GM21717 (cell line): Measurements from ENCODE around the gene LPAR1.

ENCODE experiments used
- ATAC-seq: cut with Tn5 transposase; IDR thresholded peaks from one replicate; pipeline ENCODE4 v1.9.1; 2021; ENCODE audit warnings: mild to moderate bottlenecking, moderate library complexity; ENCODE audit not compliant: unreplicated experiment

The LPAR1 gene

DNA sequence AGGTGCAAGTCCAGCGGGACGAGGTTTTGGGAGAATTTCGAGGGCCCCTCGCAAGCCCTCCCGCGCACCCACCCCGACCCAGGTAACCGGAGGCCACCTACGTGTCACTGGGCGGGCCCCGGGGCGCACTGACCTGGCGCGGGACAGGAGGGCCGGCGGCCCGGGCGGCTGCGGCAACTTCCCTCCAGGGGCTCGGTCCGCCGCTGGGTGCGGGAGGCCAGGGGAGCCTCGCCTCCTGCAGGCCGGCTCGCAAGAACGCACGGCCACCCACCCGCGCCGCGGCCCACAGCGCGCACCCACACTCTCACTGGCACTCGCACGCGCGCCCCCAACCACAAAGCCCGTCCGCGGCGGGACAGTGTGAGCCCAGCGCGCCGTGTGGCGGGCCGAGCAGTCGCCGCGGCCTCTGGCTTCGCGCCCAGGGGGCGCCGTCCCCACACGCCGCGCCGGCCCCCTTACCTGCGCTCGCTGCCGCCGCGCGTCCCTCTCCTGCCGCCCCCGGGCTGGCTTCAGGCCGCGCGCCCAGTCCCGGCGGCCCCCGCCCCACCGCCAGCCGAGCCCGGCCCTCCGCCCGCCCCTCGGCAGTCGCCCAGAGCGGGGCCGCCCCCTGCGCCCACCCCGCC is 451 bp downstream of the LPAR1 start:
- no peak for ATAC-seq

DNA sequence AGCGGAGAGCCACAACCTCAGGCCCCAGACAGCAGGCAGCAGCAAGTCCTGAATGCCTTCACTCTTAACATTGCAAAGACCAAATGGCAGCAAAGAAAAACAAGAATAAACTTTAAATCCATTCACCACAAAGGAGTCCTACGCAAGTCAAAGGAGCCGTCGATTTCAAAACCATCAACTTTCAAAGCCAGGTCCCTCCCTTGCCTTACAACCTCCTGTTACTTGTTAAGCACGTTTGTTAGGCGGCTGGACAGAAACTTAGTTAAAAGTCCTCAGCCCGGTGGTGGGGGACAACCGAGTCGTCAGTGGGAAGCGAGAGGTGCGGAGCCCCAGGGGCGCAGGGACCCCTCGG is 938 bp downstream of the LPAR1 start:
- ATAC-seq = no peak

DNA sequence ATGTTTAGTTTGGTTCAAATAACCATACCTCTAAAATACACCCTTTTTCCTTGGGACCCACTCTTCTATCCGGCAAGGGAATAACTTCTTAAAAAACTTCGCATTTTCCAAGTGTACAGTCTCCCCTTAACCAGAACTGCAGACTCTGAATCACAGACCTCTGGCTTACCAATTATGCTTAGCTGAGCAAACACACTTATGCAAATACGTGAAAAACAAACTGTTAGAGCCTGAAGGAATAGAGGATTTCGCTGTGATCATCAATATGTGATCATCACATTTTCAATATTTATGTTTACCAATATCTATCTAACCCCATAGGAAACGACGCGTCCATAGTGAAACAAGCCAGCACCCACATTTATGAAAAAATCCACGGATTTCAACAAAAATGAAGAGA is 1.3 kb downstream of the LPAR1 start:
- ATAC-seq = no peak

DNA sequence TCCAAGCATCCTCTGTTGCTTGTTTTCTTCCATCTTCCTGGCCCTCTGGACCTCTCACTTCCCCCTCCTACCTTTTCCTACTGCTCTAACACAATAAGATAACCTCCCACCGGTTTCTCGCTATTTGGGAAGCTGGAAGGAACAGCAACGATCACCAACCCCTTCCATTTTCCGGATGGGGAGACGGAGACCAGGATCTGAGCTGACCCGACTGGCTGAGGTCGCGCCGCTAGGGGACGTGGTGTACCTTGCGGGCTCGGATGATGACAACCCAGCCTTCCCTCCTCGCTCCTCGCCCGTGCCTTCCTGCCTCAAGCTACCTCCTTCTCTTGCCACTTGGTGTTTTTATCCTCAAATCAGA is 1.9 kb downstream of the LPAR1 start:
- no peak for ATAC-seq

DNA sequence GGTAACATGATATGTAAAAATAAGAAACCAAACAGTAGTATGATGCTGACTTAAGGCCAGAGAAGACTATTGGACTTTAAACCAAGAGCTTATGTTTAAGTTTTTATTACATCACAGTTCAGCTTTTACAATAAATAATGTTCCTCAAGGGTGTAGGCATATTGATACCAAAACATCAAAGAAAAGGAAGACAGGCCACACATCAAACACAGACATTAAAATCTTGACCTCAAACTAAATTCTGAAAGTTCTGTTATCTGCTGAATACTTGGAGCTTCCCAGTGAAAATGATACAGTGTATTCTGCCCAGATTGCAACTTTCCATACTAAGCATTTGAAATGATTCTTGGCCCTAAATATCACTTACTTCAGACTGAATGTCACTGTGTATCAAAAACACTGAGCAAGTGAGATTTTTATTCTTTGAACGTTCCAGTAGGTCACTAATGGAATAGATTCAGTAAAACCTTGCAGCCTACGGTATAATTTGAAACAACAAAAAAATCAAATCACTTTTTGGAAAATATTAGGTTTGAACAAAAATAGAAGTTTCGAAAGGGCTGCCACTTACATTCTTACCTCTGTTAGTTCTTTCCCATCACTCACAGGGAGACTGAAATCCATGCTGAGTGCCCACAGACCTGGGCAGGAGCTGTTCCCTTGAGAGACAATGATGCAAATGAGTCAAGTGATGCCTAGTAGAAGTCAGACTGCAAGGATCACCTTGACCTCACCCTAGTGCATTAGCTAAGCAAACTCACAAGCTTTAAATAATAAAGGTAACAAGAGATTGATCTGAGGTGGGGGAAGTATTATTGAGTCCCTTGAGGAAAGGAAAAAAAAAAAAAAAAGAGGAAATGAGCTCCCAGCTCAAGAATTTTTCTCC is 2.5 kb downstream of the LPAR1 start:
- no peak for ATAC-seq

DNA sequence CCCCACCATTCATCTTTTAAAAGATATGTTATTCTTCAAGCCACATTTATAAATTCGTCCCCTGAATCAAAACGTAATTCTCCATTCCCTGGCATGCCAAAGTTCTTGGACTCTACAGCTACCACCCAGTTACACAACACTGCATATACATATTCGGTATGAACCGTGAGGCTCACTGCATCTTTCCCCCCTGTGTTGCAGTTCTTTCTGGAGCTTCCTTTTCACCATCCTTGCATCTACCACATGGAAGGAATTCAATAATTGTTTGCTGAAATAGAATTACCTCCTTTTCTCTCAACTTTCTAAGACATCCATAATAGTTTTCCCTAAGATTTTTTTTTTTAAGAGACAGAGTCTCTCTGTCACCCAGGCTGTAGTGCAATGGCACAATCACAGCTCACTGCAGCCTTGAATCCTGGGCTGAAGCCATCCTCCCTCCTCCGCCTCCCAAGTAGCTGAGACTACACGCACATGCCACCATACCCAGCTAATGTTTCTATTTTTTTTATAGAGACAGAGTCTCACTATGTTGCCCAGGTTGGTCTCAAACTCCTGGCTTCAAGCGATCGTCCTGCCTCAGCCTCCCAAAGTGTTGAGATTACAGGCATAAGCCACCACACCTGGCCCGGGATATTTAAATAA is 3.3 kb downstream of the LPAR1 start:
- ATAC-seq = no peak

DNA sequence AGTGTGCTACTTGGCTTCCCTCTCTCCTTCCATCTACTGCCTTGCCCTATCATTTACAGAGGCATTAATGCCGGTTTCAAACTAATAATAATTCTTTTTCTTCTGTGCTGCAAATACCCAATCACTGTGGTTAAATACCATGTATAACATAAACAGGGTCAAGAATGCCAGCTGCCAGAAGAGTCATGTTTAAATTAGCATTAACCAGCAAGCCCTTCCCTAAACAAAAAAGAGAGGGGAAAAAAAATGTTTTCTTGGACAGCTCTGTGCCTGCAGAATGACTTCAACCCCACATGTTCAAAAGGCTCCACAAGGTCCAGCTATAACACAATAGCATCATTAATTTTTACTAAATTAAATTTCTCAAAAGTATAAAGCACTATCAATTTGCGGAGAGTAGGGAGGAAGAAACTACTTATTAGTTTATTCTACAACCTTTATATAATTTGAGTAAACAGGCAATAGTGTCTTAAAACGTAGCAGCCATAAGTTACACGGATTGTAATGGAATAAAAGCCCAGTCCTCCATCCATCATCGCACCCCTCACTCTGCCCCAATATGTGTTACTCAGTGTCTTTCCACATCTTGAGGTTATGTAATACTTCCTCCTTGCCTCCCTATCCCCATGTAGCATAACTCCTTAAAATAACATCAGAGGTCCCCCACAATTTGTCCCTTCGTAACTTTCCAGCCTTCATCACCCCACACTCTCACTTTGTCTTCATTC is 3.9 kb downstream of the LPAR1 start:
- no peak for ATAC-seq

DNA sequence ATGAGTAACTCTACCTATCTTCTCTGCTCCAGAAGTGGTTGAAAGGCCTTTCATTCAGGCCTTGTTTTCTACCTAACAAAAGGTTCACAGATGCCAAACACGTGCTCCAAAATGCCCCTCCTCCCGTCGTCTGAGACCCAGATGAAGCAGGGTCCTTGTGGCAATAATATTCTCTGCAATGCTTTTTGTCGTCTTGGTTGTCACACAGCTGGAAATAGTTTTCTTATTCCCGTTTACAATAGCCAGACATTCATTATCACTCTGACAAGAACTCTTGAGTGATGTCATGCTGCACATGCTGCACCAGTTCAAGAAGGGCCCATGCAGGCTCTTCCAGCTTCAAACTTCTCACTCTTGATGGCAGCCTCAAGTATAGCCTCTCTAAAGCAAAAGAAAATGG is 7.8 kb downstream of the LPAR1 start:
- ATAC-seq = no peak

DNA sequence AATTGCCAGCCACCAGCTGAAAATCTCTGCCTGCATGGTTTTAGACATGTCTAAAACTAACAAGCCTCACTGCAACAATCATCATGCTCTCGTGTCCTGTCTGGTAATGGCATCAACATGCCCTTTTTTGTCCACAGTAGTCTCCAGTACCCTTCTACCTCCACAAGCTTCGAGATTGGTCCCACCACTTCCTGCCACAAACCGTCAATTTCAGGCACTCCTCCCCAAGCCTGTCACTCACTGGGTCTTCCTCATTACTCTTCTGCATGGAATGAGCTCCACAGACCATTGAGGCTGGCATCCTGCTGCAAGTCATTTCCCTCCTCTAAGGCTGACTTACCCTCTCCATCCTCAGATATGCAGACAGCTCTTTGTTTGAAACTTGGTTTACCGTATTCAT is 9.0 kb downstream of the LPAR1 start:
- no peak for ATAC-seq

DNA sequence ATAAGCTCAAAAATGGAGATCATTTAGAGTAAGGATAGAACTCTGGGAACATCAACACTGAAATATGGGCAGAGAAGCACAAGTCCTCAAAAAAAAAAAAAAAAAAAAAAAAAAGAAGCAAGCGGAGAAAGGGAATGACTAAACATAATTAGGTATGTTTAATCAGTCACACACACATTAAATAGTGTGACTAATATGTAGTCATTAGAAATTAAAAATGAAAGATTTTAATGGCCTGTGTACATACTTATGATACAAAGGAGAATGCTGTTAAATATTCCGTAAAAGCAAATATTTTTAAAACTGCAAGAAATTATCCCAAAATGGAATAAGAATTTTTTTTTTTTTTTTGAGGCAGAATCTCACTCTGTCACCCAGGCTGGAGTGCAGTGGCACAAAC is 10.5 kb downstream of the LPAR1 start:
- no peak for ATAC-seq

DNA sequence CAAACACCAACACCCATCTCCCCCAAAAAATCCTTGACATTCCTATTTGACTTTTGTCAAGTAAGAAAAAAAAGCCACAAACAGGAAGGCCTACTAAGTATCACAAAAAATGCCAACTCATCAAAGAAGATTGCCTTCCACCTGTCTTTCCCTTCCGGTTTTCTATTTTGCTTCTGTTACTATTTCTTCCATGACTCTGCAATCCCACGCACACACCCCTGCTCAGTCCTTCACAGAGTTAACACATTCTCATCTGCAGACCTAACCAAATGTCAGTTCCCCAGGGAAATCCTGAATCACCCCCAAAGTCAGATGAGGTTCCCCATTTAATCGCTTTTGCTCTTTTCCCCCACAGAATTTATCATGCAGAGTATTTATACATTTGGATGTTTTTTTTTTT is 15.1 kb downstream of the LPAR1 start:
- ATAC-seq = no peak

DNA sequence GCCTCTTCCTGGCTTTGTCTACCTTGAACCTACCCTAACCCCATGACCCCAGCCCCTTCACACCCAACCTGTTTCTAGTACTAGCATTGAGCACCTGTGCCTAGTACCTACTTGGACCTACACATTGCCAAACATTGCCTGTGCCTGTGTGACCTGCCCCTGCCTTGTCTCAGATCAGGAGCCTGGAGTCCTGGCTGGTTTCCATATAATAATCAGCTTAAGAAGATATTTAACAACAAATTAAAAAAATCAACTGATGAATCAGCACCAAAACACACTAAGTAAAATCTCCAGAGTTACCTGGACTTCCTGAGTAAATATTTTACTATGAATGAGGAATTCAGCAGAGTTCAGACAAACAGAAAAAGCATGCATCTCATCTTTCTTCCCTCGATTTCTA is 17.7 kb downstream of the LPAR1 start:
- ATAC-seq = no peak

DNA sequence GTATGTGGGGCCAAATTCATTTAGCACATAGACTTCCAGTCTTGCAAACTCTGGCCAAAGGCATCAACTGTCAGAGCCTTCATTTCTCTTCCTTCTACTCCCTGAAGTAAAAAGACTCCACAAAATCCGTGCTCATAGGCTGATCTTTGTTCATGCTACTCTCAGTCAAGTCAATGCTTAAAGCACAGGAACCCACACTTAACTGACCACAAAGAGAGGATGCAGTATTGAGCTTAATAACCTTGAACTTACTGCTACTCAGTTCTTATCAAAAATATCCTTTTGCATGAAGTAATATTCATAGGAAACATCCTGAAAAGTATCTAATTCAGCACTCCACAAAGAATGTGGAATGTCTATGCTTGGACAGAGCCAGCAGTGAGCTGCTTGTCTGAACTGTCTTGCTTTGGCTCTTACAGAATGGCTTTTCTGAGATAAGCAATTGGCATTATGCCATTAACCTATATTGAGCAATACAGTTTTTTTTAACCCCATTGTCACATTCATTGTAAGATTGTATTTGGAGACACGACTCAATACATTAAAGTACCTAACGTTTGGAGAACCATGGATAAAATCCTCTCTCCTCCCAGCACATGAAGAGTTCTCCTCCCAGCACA is 21.7 kb downstream of the LPAR1 start:
- no peak for ATAC-seq

DNA sequence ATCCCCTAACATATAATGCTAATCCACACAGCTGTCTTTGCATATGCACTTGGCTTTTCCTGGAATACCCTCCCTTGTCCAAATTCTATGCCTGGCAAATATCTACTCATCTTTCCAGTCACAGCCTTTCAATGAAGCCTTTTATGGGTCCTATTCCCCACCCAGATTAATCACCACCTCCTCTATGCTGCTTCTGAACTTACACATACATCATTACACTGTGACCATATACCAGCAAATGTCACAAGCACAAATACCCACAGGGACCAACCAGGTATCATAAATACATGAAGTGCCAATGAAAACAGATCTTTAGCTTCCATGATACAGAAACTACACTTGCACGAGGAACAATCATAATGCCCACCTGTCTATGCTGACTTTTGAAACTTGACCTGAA is 22.3 kb downstream of the LPAR1 start:
- no peak for ATAC-seq

DNA sequence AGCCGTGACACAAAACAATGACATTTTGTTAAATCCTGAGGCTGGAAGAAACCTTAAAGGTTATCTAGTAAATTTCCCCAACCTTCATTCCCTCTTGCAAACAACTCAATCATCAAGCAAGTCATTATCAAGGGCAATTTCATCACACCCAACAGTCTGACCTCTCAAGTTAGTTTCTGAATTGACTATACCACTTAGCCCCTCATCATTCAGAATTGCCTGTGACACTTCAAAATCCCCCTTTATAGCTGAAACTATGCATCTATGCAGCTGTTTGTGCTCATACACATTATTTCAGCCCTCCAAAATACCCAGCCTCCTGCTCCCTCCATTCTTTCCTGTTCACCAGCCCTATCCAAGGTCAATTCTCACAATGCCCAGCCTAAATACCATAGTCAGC is 24.6 kb downstream of the LPAR1 start:
- no peak for ATAC-seq

DNA sequence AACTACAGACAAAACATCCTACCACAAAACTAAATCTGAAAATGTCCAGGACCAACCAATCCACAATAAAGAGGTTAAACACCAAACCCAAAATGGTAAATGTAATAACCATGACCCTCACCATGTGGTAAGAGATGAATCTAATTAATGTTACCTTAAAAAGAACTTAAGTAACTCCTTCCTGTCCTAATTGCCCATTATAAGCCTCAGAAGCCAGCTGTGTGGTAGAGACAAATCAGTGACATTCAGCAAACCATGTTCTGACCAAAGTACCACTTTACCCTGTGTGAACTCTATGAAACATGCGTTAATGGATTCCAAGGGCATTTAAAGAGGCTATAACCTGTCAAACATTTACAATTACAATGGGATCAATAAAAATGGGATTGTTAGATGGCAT is 25.0 kb downstream of the LPAR1 start:
- no peak for ATAC-seq

DNA sequence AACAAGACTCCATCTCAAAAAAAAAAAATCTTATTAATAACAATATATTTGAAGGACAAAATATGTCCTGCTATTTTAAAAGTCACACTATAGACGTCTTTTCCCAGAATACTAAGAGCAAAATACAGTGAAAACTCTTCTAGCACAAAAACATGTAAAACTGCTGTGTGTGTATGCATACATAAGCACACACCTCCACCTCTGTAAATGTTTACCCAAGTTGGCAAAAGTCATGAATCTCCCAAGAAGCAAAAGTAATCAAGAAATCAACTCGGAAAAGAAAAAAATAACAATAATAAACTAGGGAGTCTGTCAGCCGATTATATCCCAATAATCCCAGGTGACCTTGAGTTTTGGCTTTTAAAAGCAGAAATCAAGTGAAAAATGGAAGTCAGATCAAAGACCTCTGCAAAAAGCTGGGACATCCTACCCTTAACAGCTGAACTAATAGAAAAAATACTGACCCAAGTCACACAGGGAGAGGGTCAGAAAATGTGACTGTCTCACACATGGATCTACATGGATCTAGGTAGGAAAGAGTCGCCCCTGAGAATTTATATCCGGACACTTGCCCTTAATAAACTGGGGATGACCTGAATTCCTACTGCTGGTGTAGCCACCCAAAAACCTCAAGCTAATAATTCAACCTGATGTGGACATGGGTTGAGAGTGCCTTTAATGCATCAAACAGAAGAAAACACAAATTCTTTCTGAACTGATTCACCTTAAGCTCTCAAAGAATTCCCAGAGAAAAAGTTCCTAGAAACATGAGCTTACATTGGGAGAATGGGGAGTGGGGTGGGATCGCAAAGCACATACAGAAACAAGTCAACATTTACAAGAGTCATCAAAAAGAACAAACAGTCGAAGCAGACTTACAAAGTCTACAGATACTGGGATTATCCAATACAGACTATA is 29.9 kb downstream of the LPAR1 start:
- no peak for ATAC-seq

DNA sequence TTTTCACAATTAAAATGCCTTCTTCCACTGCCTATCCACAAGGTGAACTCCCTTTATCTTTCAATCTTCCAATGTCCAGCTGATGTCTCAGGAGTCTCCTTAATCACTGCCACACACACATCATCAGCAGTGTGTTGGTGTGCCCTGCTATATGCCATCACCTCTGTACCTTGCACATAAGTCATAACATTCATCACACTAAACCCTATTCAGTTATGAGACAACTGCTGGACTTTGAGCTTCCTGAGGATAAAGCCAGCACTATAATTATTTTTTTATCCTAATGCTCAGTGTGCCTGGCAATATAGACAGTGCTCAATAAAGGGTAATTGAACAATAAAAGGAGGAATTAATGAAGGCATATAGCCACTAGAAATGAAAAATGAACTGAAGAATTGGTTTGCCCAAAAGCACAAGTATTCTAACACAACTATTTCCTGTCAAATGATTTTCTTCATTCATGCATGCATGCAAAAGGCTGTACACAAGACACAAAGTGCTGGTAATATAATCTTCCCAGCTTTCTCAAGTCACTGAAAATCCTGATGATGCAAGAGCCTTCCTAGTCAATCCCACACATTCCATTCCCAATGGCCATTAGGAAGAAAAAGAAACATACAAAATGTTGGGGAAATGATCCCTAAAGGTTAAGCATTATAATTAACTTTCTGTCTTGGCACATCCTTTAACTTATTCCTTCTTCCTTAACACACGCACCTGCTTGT is 32.4 kb downstream of the LPAR1 start:
- no peak for ATAC-seq

DNA sequence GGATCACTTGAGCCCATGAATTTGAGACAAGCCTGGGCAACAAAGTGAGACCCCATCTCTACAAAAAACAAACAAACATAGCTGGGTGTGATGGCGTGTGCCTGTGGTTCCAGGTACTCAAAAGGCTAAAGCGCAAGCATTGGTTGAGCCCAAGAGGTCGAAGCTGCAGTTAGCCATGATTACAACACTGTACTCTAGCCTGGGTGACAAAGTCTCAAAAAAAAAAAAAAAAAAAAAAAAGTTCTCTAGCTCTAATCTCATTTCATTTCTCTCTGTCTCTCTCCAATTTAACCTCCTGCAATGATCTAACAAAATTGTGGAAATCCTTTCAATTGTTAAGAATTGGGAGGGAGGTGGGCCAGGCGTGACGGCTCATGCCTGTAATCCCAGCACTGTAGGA is 33.3 kb downstream of the LPAR1 start:
- no peak for ATAC-seq

DNA sequence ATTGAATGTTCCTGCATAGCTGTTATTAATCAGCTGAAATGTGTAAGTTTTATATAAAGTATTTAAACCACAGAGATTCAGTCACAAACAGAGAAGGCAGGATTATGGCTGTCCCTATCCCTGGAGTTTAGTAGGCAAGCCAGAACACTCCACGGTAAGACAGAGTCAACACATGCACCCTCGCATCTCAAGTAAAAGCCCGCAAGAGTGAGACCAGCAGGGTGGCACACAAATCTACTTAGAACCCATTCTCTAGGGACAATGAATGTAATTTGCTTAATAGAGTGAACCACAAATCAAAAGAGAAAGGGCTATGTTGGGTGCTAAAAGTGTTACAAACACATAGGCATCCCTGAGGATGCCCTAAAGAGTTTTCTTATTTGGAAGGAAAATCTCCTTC is 35.1 kb downstream of the LPAR1 start:
- ATAC-seq = no peak
